GM19324 (cell line): ENCODE results near the gene BRD1.
"Not testable (repeated sequence)": the region's sequence is repeated elsewhere in the genome, so short reads cannot be mapped to it uniquely, and the experiment has no call there.

ENCODE experiments used
- ATAC-seq: cut with Tn5 transposase; IDR thresholded peaks from one replicate; pipeline ENCODE4 v1.9.1; 2021; ENCODE audit warnings: mild to moderate bottlenecking, moderate library complexity; ENCODE audit not compliant: unreplicated experiment, low FRiP score

Gene BRD1

DNA sequence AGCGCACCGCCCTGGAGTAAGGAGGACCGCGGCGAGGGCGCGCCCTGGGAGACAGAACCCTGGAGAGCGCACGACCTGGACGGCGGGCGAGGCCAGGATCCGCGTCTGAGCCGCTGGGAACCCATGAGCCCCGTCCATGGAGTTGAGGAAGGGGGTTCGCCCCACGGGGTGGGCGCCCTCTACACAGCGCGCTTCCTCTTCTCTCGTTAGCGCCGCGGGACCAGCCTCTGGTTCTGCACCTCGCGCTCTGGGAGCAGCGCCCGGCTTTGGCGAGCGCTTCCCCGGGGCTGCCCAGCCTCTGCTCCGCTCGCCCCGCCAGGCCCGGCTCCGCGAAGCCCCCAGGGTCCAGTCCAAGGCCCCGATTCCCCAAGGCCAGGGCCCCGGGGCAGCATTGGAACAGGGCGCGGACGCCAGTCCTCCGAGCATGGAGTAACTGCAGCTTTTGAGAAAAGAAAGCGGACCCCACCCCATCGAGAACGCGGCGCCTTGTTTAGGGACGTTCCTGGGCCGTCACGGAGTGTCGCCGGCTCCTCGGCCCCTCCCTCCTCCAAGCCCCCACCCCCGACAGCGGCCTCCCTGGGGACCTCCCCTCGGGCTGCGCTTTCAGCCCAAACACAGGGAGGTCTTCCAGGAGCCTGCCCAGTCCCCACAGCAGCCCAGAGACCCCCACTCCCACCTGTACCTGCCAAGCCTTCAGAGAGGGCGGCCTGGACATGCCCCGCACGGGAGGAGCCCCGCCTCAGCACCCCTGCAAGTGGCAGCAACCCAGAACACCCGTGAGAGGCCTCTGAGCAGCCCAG lies 56.2 kb downstream of the BRD1 start:
- ATAC-seq = no peak

DNA sequence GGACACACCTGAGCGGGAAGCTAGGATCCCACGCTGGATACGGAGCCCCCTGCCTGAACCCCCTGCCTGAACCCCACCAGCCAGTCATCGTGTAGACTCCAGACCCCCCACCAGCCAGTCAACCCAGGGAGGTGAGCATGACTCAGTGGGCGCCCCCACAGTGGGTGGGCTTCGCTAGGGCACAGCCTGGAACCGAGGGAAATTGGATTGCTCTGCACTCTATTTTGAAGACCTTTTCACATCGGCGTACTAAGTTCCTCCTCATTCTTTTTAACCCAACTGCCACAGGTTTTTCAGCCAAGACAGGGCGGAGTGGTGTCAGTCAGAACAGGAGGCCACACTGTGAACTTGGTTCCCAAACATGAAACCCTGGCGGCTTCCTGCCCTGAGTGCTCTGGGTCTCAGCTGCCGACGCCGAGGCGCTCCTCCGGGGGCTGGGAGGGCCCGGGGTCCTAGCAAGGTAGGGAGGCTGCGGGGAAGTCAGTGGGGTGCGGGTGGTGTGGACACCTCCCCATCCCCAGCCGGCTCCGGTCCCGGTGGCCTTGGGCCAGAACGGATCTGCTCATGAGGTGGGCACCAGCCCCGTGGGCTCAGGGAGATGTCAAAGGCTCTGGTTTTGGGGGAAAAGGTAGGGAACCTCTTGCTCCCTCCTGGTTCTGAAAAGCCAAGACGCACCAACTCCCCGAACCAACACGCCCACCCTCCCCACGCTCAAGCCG lies 57.0 kb downstream of the BRD1 start:
- no peak for ATAC-seq

DNA sequence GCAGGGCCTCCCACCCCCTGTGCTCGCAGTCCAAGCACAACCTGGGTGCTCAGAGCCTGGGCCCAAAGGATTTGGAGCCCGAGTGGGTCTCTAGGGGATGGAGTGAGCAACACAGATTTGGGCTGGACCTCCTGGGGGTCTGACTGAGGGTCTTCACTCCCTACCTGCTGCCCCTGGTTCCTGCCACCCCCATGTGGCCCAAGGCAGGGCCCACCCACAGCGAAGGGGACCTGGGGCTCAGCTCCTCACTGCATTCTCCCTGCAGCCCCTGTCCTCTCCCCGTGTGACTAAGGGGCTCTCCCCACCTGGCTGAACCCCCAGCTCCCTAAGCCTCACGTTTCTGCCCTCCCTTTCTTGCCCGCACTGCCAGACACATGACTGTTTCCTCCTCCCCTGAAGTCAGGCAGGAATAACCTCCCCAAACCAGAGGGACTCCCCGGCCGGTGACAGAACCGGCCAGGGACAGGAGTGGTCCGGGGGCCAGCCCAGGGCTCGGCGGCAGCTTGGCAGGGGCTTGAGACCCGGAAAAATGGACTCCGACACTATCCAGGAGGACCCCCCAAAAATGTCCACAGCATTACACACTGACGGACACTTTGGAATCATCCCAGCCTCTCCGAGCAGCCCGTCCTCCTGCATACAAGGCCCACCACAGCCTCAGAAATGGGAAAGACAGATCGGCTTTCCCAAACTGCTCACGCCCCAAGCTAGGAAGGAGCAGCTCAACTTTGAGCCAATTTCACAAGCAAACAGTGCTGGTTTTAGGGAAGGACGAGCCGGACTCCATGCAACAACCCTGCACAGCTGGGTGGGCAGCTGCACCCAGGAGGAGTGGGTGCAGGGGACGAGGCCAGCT lies 57.8 kb downstream of the BRD1 start:
- ATAC-seq = no peak

DNA sequence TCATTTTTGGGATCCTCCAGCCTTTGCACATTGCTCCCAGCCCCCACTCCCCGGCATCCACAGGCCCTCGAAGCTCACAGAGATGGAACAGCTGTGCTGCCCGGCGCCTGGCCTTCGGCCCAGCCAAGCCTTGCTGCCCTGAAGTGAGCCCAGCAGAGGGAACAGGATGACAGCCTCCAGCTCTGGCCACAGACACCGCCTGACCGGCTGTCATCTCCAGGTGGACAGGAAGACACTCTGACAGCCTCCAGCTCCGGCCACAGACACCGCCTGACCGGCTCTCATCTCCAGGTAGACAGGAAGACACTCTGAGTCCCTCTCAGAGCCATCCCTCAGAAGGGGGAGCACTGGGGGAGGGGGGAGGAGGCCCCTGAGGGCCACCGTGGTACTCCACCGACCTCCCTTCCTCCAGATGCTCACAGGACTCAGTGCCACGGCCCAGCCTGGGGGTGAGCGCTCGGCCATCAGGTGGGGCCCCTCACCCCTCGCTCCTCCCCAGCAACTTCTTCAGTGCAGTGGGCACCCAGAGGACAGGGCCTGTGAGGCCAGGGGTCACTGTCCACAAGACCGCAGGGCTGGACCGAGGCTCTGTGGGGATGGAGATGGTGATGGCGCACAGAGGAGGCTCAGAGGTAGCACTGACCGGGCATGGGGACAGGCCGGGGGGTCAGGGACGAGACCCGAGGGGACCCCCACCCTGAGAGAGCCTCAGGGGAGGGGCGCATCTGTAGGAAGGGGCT lies 58.6 kb downstream of the BRD1 start:
- ATAC-seq = no peak

DNA sequence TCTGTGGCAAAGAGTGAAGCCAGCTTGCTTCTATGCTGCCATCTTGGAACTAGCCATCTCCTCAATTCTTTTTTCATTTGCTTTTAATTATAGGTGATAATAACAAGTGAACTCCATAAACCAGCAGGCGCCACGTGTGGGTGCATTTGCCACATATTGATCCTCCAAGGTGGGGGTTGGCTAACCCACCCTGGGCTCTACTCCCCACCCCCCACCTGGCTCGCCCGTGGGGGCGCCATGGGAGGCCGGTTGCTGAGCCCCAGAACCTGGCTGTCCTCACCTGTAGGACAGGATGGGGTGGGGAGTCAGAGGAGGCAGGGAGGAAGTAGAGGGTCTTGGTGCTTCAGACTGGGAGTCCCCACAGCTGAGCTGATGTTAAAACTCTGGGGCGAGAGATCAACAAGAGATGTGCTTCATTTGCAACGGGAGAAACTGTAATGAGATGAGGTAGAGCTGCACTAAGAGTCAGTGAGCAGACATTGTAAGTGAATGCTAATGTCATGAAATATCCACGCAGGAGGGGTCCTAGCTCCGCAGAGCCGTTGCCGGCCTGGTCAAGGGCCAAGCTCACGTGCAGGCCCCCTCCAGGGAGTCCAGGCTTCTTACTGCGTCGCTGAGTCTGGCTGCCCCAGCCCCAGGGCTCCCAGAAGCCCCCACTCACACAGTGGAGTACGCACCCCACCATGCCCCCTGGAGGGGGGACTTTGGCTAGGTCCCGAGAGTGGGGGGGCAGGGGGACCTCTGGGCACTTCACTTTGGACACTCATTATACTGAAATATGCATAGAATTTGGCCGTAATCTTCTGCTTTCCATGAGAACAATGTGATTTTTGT lies 59.4 kb downstream of the BRD1 start:
- ATAC-seq = no peak

DNA sequence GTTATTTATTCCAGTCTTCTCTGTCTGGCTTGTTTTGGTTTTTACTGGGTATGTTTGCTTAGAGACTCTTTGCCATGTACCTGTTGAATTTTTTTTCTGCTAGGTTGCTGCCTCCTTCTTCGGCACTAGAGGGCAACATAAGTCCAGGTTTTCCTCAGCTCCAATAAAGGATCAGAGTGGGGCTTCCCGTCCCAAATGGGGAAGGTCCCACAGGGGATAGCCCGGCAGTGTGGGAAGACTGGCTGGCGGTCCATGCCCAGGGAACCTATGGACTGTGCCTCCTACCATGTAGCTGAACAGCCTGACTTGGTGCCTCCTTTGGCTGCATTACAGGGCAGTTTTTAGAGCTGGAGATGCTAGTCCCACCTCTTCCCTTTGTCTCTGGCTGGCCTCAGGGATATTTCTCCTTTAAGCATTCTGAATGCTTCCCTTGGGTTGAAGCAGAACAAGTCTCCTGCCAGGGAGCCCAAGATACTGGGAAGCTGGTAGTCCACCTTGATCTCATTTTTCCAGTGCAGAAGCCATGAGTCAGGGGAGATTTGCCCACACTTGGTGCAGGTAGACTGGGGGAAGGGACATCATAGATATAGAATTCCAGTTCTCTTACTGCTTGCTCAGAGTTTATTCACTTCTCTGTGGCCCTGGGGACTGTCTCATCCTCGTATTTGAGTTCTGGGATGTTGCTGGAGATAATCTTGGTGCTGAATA lies 60.2 kb downstream of the BRD1 start:
- no peak for ATAC-seq

DNA sequence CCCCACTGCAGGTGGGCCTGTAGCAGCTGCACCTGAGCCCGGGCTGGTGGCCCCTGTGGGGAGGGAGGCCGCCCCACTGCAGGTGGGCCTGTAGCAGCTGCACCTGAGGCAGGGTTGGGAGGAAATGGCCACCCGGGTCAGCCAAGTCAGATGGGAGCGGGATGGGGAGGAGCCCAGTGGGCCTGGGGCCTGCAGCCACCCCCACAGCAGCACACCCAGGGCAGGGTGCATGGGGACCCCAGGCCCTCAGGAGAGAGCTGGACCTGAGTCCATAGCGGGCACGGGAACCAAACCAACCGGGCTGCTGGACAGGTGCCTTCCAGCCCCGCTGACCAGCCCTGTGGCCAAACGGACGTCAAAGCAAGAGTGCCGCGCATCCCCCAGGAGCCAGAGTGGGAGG lies 61.7 kb downstream of the BRD1 start:
- no peak for ATAC-seq

DNA sequence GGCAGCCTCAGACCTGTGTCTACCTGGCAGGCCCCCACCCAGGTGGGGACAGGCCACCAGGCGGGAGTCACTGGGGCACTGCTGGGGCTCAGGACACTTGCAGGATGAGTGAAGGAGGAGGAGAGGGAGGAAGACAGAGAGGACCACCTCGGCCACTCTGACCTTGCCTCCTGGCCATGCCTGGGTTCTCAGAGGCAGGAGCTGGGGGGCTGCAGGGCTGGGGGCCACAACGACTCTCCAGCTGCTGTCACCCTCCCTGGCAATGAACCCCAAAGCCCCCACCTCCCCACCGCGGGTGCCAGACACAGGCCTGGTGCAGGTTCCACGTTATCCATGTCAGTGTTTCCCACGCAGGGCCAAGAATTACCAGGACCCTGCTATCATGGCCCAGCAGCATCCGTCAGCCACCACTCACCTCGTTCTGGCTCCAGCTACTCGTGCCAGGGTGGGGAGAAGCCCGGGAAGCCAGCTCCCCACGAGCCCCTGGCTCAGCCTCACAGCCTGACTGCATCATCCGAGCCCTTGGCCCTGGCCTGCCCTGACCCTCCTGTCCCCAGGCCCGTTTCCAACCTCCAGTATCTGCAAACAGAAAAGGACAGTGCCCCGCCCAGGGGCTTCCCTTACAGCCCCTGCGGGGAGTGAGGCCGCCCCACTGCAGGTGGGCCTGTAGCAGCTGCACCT lies 62.4 kb downstream of the BRD1 start:
- no peak for ATAC-seq

DNA sequence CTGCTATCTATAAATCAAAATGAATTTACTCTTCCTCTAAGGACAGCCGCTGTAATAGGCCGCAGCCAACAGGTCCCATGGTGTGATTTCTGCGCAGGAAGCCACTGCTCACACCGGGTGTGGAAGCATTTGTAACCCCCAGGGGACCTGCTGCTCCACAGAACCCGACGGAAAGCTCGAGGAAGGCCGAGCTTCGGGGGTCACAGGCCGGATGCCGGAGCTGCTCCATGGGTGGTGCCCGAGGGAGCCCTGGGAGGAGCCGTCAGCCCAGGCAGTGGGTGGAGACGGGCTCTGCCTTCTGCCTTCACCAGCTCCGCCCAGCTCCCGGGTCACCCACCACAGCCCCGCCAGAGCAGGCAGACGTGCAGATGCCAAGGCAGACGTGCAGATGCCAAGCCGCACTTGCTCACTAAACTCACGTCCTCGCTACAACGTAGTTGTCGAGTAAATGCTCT lies 63.5 kb downstream of the BRD1 start:
- no peak for ATAC-seq

DNA sequence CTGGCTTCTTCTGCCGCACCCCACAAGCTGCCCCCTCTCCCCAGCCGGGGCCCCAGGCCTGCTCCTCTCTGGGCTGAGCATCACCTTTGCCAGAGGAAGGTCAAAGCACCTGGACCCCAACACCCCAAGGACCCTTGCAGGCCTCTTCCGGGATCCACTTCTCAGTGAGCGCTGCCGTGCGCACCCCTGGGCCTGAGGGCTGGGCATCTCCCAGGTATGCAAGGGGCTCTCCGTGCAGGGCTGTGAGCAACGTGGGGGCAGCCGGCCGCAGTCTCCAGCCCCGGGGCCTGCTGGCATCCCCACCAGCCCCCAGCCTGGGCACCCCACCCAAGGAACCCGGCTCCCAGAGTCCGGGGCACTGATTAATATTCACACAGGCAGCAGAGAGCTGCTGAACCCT lies 64.0 kb downstream of the BRD1 start:
- no peak for ATAC-seq

DNA sequence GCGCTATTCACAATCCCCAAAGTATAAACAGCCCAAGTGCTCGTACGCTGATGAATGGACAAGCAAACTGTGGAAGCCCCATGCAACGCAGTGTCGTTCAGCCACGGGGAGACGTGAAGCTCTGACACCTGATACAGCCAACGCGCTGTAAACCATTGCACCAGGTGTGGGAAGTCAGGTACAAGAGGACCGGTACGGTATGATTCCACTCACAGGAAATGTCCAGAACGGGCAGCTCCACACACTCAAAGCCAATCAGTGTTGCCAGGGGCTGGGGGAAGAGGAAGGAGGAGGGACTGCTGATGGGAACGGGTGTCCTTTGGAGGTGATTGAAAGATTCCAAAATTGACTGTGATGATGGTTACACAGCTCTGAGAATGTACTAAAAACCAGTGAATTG lies 64.5 kb downstream of the BRD1 start:
- no peak for ATAC-seq

DNA sequence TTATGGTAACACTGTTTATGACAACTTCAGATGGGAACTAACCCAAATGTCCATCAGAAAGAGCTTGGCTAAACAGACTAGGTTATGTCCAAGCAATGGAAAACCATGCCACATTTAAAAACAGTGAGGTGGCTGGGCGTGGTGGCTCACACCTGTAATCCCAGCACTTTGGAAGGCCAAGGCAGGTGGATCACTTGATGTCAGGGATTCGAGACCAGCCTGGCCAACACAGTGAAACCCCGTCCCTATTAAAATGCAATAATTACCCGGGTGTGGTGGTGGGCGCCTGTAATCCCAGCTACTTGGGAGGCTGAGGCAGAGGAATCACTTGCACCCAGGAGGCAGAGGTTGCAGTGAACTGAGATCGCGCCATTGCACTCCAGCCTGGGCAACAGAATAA lies 65.1 kb downstream of the BRD1 start:
- not testable (repeated sequence) for ATAC-seq

DNA sequence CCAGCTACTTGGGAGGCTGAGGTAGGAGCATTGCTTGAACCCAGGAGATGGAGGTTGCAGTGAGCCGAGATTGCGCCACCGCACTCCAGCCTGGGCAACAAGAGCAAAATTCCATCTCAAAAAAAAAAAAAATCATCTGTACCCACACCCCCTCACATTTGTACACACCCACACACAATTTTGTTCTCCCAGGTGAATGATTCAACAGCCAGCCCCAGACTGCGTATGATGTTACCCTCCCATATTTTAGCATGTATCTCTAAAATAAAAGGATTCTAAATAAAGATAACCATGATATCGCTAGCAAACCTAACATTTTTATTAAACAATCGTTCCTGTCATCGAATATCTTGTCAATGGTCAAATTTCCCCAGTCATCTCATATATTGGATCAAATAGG lies 65.8 kb downstream of the BRD1 start:
- ATAC-seq = no peak

DNA sequence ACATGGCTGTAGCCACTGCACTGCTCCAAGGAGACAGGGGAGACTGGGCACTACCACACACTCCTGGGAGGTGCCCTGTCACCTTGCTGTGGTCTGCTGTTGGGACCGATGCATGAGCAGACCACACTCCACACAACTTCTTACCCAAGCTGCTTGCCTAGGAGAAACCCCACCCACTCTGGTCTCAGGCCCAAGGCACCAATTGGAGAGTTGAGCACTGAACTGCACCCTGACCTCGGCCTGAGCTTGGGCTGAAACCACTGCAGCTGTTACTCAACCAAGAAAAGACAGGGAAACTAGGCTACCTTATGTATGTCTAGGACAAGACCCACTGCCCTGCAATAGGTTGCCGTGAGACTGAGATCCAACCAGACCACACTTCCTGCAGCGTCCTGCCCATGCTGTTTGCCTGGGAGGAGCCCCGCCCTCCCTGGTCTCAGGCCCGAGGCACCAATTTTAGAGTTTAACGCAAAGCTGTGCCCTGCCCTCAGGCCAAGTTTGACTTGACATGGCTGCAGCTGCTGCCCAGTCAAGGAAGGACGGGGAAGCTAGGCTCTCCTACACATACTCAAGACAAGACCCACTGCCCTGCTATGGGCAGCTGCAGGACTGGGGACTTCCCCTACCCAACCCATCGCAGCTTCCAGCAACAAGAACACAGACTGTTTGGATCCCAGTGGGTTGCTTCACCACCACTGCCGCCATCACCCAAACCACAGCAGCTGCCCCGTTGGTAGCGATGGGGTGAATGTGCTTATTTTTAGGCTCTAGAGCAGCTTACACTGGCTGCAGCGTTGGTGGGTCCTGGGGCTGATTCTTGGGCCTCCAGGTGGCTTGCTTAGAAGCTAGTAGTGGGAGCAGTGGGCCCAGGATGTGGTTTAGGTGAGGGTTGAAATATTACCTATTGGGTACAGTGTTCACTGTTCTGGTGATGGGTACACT lies 66.8 kb downstream of the BRD1 start:
- peak; percentile 58 for ATAC-seq

DNA sequence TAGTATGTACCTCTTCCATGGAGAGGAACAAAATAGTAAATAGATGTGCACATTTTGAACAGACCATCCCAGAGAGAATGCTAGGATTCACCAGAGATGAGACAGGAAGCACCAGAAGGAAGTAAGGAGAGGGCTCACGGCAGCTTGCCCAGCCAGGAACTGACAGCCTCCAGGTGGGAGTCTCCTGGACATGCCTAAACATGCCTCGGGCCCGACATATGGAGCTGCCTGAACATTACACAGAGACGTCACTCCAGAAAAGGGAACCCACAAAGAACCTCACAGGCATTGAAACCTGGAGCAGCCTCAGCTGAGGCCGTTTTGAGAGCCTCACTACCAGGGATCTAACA lies 67.4 kb downstream of the BRD1 start:
- no peak for ATAC-seq

DNA sequence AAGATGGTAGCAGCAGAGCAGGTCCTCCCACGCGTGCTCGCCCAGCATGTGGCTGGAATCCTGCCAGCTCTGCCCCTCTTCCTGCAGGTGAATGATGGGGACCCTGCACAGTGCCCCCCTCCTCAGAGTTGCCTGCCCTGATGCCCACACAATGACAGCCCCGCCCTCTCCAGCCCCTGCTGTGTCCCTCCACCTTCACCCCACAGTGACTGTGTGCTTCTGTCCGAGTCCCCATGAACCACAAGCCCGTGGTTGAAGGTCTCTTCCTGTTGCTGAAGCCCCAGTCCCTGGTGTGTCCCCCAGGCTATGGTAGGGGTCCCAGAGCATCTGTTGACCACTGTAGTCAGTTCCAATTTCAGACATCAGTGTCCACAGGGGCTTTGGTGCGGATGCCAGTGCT lies 71.0 kb downstream of the BRD1 start:
- ATAC-seq = no peak

DNA sequence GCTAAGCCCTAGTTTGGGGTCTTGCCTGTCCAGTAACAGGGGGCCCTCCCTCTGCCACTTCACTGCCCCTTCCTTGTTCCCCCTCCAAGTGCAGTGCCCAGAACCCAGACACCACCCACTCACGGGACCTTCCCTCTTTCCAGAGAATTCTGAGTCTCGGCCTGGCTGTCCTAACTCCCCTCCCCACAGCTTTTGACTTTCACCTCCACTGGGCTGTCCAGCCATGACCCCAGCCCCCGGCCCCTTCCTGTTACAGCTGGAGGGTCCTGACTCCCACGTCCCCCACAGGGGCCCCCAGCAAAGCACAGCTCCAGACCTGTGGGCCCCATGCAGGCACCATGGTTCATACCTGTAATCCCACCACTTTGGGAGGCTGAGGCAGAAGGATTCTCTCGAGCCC lies 71.5 kb downstream of the BRD1 start:
- no peak for ATAC-seq

DNA sequence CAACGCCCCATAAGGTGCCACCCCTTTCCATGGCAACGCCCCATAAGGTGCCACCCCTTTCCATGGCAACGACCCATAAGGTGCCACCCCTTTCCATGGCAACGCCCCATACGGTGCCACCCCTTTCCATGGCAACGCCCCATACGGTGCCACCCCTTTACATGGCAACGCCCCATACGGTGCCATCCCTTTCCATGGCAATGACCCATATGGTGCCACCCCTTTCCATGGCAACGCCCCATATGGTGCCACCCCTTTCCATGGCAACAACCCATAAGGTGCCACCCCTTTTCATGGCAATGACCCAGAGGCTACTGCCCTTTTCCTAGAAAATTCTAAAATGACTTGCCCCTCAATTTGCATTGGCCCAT lies 72.1 kb downstream of the BRD1 start:
- no peak for ATAC-seq
